Measurements from ENCODE around the gene FBP2.
"Not testable (repeated sequence)": the region's sequence is repeated elsewhere in the genome, so short reads cannot be mapped to it uniquely, and the experiment has no call there.

Gene FBP2

DNA sequence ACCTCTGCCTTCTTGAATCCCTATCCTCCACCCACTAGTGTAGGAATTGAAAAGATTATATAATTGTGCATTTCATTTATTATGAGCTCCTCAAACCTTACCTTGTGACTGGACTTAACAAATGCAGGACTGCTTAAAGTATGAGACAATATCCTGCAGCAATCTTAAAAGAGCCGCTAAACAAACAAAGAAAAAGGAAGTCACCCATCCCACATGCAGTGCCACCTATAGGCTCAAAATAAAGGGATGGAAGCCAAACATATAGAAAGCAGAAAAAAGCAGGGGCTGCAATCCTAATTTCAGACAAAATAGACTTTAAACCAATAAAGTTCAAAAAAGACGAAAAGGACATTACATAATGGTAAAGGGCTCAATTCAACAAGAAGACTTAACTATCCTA, 30.1 kb downstream of the FBP2 start:
- DNase-seq (ENCODE audit: low spot score) = no peak

GRCh38 chr9:94560237-94560636, 33.4 kb downstream of the FBP2 start:
- DNase-seq (ENCODE audit: low spot score) = no peak

- DNase-seq (ENCODE audit: low spot score) = no peak
Observed at GRCh38 chr9:94557376-94557775, 36.2 kb downstream of the FBP2 start.

GRCh38 chr9:94554439-94555331, 38.9 kb downstream of the FBP2 start, which contains the start of gene PCAT7:
Gene PCAT7 (plus strand): TSS chr9:94555083.
- peak; percentile 60 for DNase-seq (ENCODE audit: low spot score)

- no peak for DNase-seq (ENCODE audit: low spot score)
Observed at GRCh38 chr9:94554078-94554438, 39.6 kb downstream of the FBP2 start.

GRCh38 chr9:94553029-94553938, 40.3 kb downstream of the FBP2 start:
- no peak for DNase-seq (ENCODE audit: low spot score)

GRCh38 chr9:94545940-94546339, 47.7 kb downstream of the FBP2 start:
- DNase-seq (ENCODE audit: low spot score) = no peak

DNA sequence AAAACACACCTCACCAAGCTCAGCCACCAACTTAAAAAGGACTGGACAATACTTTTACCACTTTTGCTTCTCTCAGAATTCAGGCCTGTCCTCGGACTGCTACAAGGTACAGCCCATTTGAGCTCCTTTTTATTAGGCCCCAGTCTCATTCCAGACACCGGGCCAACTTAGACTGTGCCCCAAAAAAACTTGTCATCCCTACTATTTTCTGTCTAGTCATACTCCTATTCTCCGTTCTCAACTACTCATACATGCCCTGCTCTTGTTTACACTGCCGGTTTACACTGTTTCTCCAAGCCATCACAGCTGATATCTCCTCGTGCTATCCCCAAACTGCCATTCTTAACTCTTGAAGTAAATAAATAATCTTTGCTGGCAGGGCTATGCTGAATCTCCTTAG, 49.3 kb downstream of the FBP2 start:
- DNase-seq (ENCODE audit: low spot score) = not testable (repeated sequence)

- DNase-seq (ENCODE audit: low spot score) = no peak
Observed at GRCh38 chr9:94538908-94539307, 54.7 kb downstream of the FBP2 start.

GRCh38 chr9:94534901-94535300, 58.7 kb downstream of the FBP2 start:
- no peak for DNase-seq (ENCODE audit: low spot score)

- DNase-seq (ENCODE audit: low spot score) = no peak
Observed at GRCh38 chr9:94533601-94534000, 60.0 kb downstream of the FBP2 start.

- no peak for DNase-seq (ENCODE audit: low spot score)
Observed at GRCh38 chr9:94533155-94533554, 60.5 kb downstream of the FBP2 start.

- DNase-seq (ENCODE audit: low spot score) = no peak
Observed at GRCh38 chr9:94528886-94529285, 64.7 kb downstream of the FBP2 start.

DNA sequence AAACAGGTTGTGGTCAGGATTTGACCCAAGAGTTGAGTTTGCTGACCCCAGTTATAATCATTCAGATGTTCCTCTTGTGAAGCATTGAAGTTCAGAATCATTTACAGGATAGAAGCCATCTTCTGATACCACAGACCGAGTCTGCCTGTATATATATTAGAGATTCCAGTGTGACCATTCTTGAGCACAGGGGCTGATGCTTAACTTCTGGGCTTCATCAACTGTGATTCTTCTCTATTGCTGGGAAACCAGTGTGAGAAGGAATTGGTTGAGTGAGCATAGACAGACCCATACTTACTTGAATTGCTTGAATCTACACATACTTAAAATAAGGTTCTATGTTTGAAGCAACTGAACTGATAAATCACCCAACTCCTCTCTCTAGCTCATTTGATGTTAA, 66.7 kb downstream of the FBP2 start:
- no peak for DNase-seq (ENCODE audit: low spot score)

DNA sequence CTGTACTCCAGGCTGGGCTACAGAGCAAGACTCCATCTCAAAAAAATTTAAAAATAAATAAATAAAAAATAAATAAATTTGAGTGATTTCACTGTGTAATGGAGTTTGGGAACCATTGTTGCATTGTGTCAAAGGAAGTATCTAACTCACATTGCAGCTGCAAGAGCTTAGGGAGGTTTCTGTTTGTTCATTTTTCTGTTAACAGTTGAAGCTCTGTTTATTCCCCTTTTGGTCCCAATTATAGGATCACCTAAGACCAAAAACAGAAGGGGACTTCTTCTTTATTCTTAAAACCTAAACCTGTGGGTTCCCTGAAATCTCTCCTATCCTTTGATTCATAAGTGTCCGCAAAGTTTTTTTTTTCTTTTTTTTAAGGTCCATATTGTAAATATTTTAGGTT, 67.4 kb downstream of the FBP2 start:
- DNase-seq (ENCODE audit: low spot score) = no peak

DNA sequence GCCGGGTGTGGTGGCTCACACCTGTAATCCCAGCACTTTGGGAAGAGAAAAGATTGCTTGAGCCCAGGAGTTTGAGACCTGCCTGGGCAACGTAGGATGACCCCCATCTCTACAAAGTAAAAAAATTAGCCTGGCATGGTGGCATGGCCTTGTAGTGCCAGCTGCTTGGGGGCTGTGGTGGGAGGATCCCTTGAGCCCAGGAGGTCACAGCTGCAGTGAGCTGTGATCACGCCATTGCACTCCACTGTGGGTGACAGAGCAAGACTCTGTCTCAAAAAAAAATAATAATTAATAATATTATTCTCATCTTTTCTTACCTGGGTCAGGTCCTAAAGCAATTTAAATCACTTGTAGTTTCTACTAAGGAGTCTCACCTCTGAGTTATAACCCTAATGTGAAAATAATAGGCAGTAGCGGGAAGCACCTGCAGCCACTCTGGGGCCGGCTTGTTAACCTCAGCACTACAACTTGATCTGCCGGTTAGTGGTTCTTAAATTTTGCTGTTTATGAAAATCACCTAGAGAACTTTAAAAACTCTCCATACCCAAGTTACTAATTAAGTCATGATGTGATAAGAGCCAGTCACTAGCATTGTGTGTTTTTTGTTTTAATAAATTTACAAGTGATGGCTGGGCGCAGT, 68.1 kb downstream of the FBP2 start:
- no peak for DNase-seq (ENCODE audit: low spot score)

DNA sequence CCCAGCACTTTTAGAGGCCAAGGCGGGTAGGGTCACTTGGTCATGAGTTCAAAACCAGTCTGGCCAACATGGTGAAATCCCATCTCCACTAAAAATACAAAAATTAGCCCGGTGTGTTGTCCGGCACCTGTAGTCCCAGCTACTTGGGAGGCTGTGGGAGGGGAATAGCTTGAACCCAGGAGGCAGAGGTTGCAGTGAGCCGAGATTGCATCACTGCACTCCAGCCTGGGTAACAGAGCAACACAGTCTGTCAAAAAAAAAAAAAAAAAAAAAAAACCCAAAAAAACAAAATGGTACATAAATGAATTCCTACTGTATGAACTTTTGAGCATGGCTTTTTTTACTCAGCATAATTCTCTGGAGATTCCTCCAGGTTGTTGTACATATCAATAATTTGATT, 76.4 kb downstream of the FBP2 start:
- no peak for DNase-seq (ENCODE audit: low spot score)

DNA sequence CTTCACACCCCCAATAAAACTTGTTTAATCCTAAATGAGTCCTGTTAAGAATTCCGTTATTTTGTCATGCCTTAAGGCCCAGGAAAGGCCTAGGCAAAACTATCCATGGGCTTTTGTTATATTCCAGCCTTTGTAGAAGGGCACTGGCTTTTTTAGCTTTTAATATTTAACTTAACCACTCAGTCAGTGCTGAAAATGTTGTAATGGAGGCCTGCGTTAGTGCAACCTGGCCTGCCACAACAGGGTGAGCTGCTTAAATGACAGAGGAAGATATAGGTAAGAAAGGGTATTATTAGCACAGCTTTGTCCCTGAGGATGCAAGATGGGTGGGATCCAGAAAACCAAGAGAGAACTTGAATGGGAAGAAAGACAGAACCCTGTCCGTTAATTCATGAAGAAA, 78.9 kb downstream of the FBP2 start:
- DNase-seq (ENCODE audit: low spot score) = no peak

- no peak for DNase-seq (ENCODE audit: low spot score)
Observed at GRCh38 chr9:94511955-94512265, 81.7 kb downstream of the FBP2 start.

GRCh38 chr9:94511134-94511954, 82.3 kb downstream of the FBP2 start:
- DNase-seq (ENCODE audit: low spot score) = peak; percentile 5

All from COLO829 (cell line).